ENCODE data around the gene CENPF.

Gene CENPF

GRCh38 chr1:214640431-214641213 is 37.6 kb downstream of the CENPF start:
- TF ChIP-seq SIN3A (IDR thresholded peaks at IDR 0.05; ENCODE audit: borderline replicate concordance, insufficient read depth, low read length), result no peak
- no peak for TF ChIP-seq FOXP2 (optimal IDR thresholded peaks at IDR 0.05; ENCODE audit: borderline replicate concordance, extremely low read depth, extremely low read length, insufficient read depth)
- TF ChIP-seq POLR2AphosphoS5 (IDR thresholded peaks at IDR 0.05; ENCODE audit: low read depth, low read length), result no peak
- no peak for TF ChIP-seq REST (IDR thresholded peaks at IDR 0.05; ENCODE audit: insufficient read depth in 1 of 2, low read depth in 2 of 2, low read length in 2 of 2)
- TF ChIP-seq TAF1 (IDR thresholded peaks at IDR 0.05; ENCODE audit: borderline replicate concordance, insufficient read depth, low read length), result no peak

DNA sequence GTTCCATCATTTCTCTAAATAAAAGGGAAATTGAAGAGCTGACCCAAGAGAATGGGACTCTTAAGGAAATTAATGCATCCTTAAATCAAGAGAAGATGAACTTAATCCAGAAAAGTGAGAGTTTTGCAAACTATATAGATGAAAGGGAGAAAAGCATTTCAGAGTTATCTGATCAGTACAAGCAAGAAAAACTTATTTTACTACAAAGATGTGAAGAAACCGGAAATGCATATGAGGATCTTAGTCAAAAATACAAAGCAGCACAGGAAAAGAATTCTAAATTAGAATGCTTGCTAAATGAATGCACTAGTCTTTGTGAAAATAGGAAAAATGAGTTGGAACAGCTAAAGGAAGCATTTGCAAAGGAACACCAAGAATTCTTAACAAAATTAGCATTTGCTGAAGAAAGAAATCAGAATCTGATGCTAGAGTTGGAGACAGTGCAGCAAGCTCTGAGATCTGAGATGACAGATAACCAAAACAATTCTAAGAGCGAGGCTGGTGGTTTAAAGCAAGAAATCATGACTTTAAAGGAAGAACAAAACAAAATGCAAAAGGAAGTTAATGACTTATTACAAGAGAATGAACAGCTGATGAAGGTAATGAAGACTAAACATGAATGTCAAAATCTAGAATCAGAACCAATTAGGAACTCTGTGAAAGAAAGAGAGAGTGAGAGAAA is 38.4 kb downstream of the CENPF start:
- TF ChIP-seq POLR2AphosphoS5 (IDR thresholded peaks at IDR 0.05; ENCODE audit: low read depth, low read length) (no peak), SIN3A (IDR thresholded peaks at IDR 0.05; ENCODE audit: borderline replicate concordance, insufficient read depth, low read length) (no peak), REST (IDR thresholded peaks at IDR 0.05; ENCODE audit: insufficient read depth in 1 of 2, low read depth in 2 of 2, low read length in 2 of 2) (no peak), FOXP2 (optimal IDR thresholded peaks at IDR 0.05; ENCODE audit: borderline replicate concordance, extremely low read depth, extremely low read length, insufficient read depth) (no peak), TAF1 (IDR thresholded peaks at IDR 0.05; ENCODE audit: borderline replicate concordance, insufficient read depth, low read length) (no peak)

DNA sequence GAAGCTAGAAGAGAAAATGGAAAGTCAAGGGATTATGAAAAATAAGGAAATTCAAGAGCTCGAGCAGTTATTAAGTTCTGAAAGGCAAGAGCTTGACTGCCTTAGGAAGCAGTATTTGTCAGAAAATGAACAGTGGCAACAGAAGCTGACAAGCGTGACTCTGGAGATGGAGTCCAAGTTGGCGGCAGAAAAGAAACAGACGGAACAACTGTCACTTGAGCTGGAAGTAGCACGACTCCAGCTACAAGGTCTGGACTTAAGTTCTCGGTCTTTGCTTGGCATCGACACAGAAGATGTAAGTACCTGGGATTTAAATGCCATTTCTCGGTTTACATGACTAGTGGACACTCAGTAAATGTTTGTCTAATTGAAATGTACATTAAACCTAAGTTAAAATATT is 40.0 kb downstream of the CENPF start:
- TF ChIP-seq FOXP2 (optimal IDR thresholded peaks at IDR 0.05; ENCODE audit: borderline replicate concordance, extremely low read depth, extremely low read length, insufficient read depth) (no peak), POLR2AphosphoS5 (IDR thresholded peaks at IDR 0.05; ENCODE audit: low read depth, low read length) (no peak), REST (IDR thresholded peaks at IDR 0.05; ENCODE audit: insufficient read depth in 1 of 2, low read depth in 2 of 2, low read length in 2 of 2) (no peak), TAF1 (IDR thresholded peaks at IDR 0.05; ENCODE audit: borderline replicate concordance, insufficient read depth, low read length) (no peak), SIN3A (IDR thresholded peaks at IDR 0.05; ENCODE audit: borderline replicate concordance, insufficient read depth, low read length) (no peak)

GRCh38 chr1:214645712-214646111 is 42.7 kb downstream of the CENPF start:
- TF ChIP-seq FOXP2 (optimal IDR thresholded peaks at IDR 0.05; ENCODE audit: borderline replicate concordance, extremely low read depth, extremely low read length, insufficient read depth) (no peak), SIN3A (IDR thresholded peaks at IDR 0.05; ENCODE audit: borderline replicate concordance, insufficient read depth, low read length) (no peak), TAF1 (IDR thresholded peaks at IDR 0.05; ENCODE audit: borderline replicate concordance, insufficient read depth, low read length) (no peak), REST (IDR thresholded peaks at IDR 0.05; ENCODE audit: insufficient read depth in 1 of 2, low read depth in 2 of 2, low read length in 2 of 2) (no peak), POLR2AphosphoS5 (IDR thresholded peaks at IDR 0.05; ENCODE audit: low read depth, low read length) (no peak)
